ENCODE measurements around the gene TMC5. TPM values are rescaled to one million over a fixed set of nuclear protein-coding genes. Genes with fewer than 3 reads are reported as not detected.
"Not testable (repeated sequence)": the region's sequence is repeated elsewhere in the genome, so short reads cannot be mapped to it uniquely, and the experiment has no call there.

Gene TMC5
- total and polyA plus RNA-seq, 5 donors from 2014 or later, result not detected

- no peak for DNase-seq
- ATAC-seq (ENCODE audit: low read depth in 2 of 2), result no peak
- no peaks in the 10 kb centered on the region for H3K27me3 ChIP-seq (ENCODE audit: control insufficient read depth, insufficient read depth, low read length)
- Mint-ChIP-seq H3K36me3 (peaks cover 46% of the 10 kb centered on the region), H3K4me3 (no peak overlapping the region), H3K4me1 (peaks cover 0 to 8% (median 2%) of the 10 kb centered on the region in 4 donors), H3K27me3 (no peaks in the 10 kb centered on the region), H3K27ac (no peak overlapping the region), H3K9me3 (no peaks in the 10 kb centered on the region)
- H3K4me3 ChIP-seq (ENCODE audit: low read depth, low read length), result no peak overlapping the region
- no peaks in the 10 kb centered on the region for H3K9me3 ChIP-seq (ENCODE audit: control insufficient read depth in 2 of 2, low read length in 2 of 2)
- no peak overlapping the region for H3K27ac ChIP-seq (ENCODE audit: insufficient read depth, low read length, poor library complexity, severe bottlenecking)
- peaks cover 28% of the 10 kb centered on the region for H3K36me3 ChIP-seq (ENCODE audit: control insufficient read depth, insufficient read depth, low read length)
- no peaks in the 10 kb centered on the region for H3K4me1 ChIP-seq (ENCODE audit: control insufficient read depth, insufficient read depth, low read length, poor library complexity, severe bottlenecking)
These were observed 114.9 kb downstream of the TMC5 start for GRCh38 chr16:19532601-19533000.

DNA sequence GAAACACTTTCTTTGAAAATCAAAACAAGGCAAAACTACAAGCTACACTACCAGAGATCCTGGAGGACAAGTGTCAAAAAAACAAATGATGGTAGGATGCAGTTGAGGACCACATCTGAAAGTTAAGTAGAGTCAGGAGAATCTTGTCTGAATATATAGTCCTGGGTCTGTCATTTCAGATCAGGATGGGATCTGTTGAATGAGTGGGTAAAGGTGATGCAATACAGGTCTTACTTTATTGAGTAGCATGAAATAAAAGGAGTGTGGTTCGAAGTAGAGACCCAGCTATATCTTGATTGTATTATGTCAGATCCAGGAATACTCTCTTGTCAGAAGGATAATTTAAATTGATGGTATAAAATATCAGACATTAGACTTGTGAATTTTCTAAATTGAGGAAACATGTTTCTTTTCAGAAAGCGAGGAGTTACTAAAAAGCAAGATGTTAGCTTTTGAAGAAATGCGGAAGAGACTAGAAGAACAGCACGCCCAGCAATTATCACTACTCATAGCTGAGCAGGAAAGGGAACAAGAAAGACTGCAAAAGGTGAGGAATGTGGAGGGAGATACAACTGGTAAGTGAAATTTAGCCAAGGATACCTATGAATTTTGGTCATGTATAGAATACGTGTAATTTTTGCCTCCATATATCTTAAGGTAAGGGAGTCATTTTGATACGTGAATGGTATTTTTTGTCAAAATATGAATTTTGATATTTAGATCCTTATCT, 122.7 kb downstream of the TMC5 start:
- H3K4me1 Mint-ChIP-seq, result no peaks in the 10 kb centered on the region
- H3K9me3 ChIP-seq (ENCODE audit: control insufficient read depth in 2 of 2, low read length in 2 of 2), result no peaks in the 10 kb centered on the region
- H3K4me3 Mint-ChIP-seq, result no peak overlapping the region
- H3K4me3 ChIP-seq (ENCODE audit: low read depth, low read length), result no peak overlapping the region
- ATAC-seq (ENCODE audit: low read depth in 2 of 2) (no peak), DNase-seq (no peak)
- no peak overlapping the region for H3K27ac Mint-ChIP-seq
- H3K27ac ChIP-seq (ENCODE audit: insufficient read depth, low read length, poor library complexity, severe bottlenecking), result no peak overlapping the region
- peaks cover 36% of the 10 kb centered on the region for H3K36me3 ChIP-seq (ENCODE audit: control insufficient read depth, insufficient read depth, low read length)
- no peaks in the 10 kb centered on the region for H3K27me3 ChIP-seq (ENCODE audit: control insufficient read depth, insufficient read depth, low read length)
- H3K4me1 ChIP-seq (ENCODE audit: control insufficient read depth, insufficient read depth, low read length, poor library complexity, severe bottlenecking), result no peaks in the 10 kb centered on the region
- H3K27me3 Mint-ChIP-seq, result no peaks in the 10 kb centered on the region
- H3K9me3 Mint-ChIP-seq, result peaks cover 0 to 5% (median 0%) of the 10 kb centered on the region in 7 donors
- H3K36me3 Mint-ChIP-seq, result peaks cover 60% of the 10 kb centered on the region

DNA sequence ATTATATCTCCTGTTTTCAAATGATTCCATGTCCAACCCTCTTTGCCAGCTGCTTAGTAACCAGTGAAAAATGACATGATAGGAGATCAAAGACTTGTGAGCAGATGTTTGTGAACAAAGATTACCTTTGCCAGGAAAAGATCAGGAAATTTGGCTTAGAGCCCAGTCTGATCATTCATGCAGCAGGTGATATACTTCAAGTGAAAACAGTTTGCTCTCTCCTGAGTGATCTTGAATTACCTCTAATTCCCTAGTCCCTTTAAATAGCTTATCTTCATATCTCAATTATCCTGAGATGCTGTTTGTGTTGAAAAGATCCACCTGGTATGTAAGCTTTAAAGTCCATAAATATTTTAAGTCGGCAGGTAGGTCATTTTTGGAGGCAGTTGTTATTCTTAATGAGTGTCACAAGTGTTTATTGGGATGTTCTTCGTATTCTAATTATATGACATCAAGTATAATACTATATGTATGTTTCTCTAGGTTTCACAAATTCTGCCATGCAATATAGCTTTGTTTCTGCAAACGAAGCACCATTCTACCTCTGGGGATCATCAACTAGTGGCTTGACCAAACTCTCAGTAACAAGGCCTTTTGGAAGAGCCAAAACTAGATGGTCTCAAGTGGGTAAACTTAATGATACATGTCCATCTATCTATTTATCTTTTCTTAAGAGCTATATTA, 124.6 kb downstream of the TMC5 start:
- Mint-ChIP-seq H3K4me1 (no peaks in the 10 kb centered on the region), H3K4me3 (peak overlapping the region in 1 of 4 donors; percentile 79), H3K36me3 (peaks cover 48% of the 10 kb centered on the region), H3K27me3 (no peaks in the 10 kb centered on the region), H3K27ac (no peak overlapping the region), H3K9me3 (peaks cover 0 to 5% (median 0%) of the 10 kb centered on the region in 7 donors)
- DNase-seq, result no peak
- peaks cover 29% of the 10 kb centered on the region for H3K36me3 ChIP-seq (ENCODE audit: control insufficient read depth, insufficient read depth, low read length)
- no peaks in the 10 kb centered on the region for H3K9me3 ChIP-seq (ENCODE audit: control insufficient read depth in 2 of 2, low read length in 2 of 2)
- no peaks in the 10 kb centered on the region for H3K27me3 ChIP-seq (ENCODE audit: control insufficient read depth, insufficient read depth, low read length)
- no peak overlapping the region for H3K4me3 ChIP-seq (ENCODE audit: low read depth, low read length)
- no peak for ATAC-seq (ENCODE audit: low read depth in 2 of 2)
- no peaks in the 10 kb centered on the region for H3K4me1 ChIP-seq (ENCODE audit: control insufficient read depth, insufficient read depth, low read length, poor library complexity, severe bottlenecking)
- no peak overlapping the region for H3K27ac ChIP-seq (ENCODE audit: insufficient read depth, low read length, poor library complexity, severe bottlenecking)

GRCh38 chr16:19543278-19543996, 125.8 kb downstream of the TMC5 start:
- H3K27me3 Mint-ChIP-seq; ATAC-seq (ENCODE audit: low read depth in 2 of 2); H3K27ac Mint-ChIP-seq; H3K4me1 ChIP-seq (ENCODE audit: control insufficient read depth, insufficient read depth, low read length, poor library complexity, severe bottlenecking); H3K9me3 Mint-ChIP-seq; H3K4me1 Mint-ChIP-seq; H3K27ac ChIP-seq (ENCODE audit: insufficient read depth, low read length, poor library complexity, severe bottlenecking); H3K4me3 Mint-ChIP-seq; H3K9me3 ChIP-seq (ENCODE audit: control insufficient read depth in 2 of 2, low read length in 2 of 2); H3K27me3 ChIP-seq (ENCODE audit: control insufficient read depth, insufficient read depth, low read length); DNase-seq; H3K4me3 ChIP-seq (ENCODE audit: low read depth, low read length): not testable (repeated sequence)
- H3K36me3 ChIP-seq (ENCODE audit: control insufficient read depth, insufficient read depth, low read length), result peaks cover 29% of the 10 kb centered on the region
- H3K36me3 Mint-ChIP-seq, result peaks cover 46% of the 10 kb centered on the region

DNA sequence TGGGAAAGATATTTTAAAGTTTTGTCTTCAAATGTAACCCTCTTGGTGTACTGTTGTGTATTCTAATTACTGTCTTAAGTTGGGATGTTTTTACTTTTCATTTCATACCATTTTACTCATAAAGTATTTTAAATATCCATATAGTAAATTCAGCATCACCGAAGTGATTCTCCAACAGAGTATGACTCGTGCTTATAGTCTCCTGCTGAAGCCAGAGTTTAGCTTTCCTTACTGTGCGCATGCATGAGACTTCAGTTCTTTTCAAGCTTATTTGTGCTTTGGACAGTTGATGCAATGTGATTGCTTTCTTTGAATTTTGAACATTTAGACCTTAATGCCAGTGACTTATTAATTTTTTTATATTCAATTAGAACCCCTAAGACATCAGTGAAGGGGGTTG, 130.5 kb downstream of the TMC5 start:
- no peak for DNase-seq
- H3K27ac Mint-ChIP-seq, result no peak overlapping the region
- no peak overlapping the region for H3K4me3 Mint-ChIP-seq
- H3K36me3 Mint-ChIP-seq, result peaks cover 20% of the 10 kb centered on the region
- Histone ChIP-seq H3K27ac (ENCODE audit: insufficient read depth, low read length, poor library complexity, severe bottlenecking) (no peak overlapping the region), H3K27me3 (ENCODE audit: control insufficient read depth, insufficient read depth, low read length) (no peaks in the 10 kb centered on the region), H3K4me1 (ENCODE audit: control insufficient read depth, insufficient read depth, low read length, poor library complexity, severe bottlenecking) (no peaks in the 10 kb centered on the region), H3K4me3 (ENCODE audit: low read depth, low read length) (no peak overlapping the region), H3K36me3 (ENCODE audit: control insufficient read depth, insufficient read depth, low read length) (peaks cover 14% of the 10 kb centered on the region), H3K9me3 (ENCODE audit: control insufficient read depth in 2 of 2, low read length in 2 of 2) (no peaks in the 10 kb centered on the region)
- no peak for ATAC-seq (ENCODE audit: low read depth in 2 of 2)
- H3K27me3 Mint-ChIP-seq, result no peaks in the 10 kb centered on the region
- no peaks in the 10 kb centered on the region for H3K4me1 Mint-ChIP-seq
- peaks cover 0 to 5% (median 0%) of the 10 kb centered on the region in 7 donors for H3K9me3 Mint-ChIP-seq

Other genes starting within 250 kb of the TMC5 start
- gene SYT17, start 249.6 kb upstream of the TMC5 start, total RNA-seq, result not detected
- under 1 TPM in 1 of 4 donors, not detected in 3; 0.25 TPM for gene SYT17, start 249.6 kb upstream of the TMC5 start, polyA plus RNA-seq
- gene CLEC19A, start 132.2 kb upstream of the TMC5 start, total RNA-seq, result not detected
- not detected for gene CLEC19A, start 132.2 kb upstream of the TMC5 start, polyA plus RNA-seq
- 22.8 TPM for gene GDE1, start 104.2 kb downstream of the TMC5 start, total RNA-seq
- gene GDE1, start 104.2 kb downstream of the TMC5 start, polyA plus RNA-seq, result 10 to 100 TPM; 35.1 to 43.6 (median 41.5) TPM
- 13.0 TPM for gene CCP110, start 106.1 kb downstream of the TMC5 start, total RNA-seq
- 1 to 10 TPM; 7.1 to 9.9 (median 9.3) TPM for gene CCP110, start 106.1 kb downstream of the TMC5 start, polyA plus RNA-seq
- gene VPS35L, start 137.8 kb downstream of the TMC5 start, total RNA-seq, result 34.2 TPM
- 10 to 100 TPM; 29.9 to 34.6 (median 33.5) TPM for gene VPS35L, start 137.8 kb downstream of the TMC5 start, polyA plus RNA-seq

Measured in CD4-positive, CD25-positive, alpha-beta regulatory T cell (primary cell).